ENCODE results near the gene SFXN3.

DNA sequence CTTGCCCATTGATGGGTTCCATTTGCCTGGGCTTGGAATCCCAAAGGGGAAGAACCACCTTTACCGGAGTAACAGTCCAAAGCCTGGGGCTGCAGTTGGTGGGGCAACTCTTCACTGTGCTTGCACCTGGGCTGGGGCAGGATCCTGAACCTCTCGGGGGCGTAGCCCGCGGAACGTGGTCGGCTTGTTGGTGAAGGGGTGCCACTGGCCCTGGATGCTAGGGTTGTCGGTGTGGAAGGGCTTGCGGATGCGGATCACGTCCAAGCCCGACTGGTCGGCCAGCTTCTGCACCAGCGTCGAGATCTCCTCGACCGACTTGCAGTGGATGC, 44.4 kb upstream of the SFXN3 start:
- TF ChIP-seq, protein P1, sequence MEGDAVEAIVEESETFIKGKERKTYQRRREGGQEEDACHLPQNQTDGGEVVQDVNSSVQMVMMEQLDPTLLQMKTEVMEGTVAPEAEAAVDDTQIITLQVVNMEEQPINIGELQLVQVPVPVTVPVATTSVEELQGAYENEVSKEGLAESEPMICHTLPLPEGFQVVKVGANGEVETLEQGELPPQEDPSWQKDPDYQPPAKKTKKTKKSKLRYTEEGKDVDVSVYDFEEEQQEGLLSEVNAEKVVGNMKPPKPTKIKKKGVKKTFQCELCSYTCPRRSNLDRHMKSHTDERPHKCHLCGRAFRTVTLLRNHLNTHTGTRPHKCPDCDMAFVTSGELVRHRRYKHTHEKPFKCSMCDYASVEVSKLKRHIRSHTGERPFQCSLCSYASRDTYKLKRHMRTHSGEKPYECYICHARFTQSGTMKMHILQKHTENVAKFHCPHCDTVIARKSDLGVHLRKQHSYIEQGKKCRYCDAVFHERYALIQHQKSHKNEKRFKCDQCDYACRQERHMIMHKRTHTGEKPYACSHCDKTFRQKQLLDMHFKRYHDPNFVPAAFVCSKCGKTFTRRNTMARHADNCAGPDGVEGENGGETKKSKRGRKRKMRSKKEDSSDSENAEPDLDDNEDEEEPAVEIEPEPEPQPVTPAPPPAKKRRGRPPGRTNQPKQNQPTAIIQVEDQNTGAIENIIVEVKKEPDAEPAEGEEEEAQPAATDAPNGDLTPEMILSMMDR (IDR thresholded peaks at IDR 0.05), result no peak
- TF ChIP-seq EP300 (IDR thresholded peaks at IDR 0.05; ENCODE audit: low read depth) (no peak), POLR2AphosphoS5 (IDR thresholded peaks at IDR 0.05) (peak in 1 of 3 donors; percentile 4), POLR2A (IDR thresholded peaks at IDR 0.05) (no peak)
